DND-41 (cell line): ENCODE data around the gene PCDHB3.

Source experiments
- CTCF ChIP-seq: IDR thresholded peaks from 2 replicates; pipeline ENCODE4 v1.5.1; 2012; ENCODE audit warnings: borderline replicate concordance, low read length, moderate library complexity, mild to moderate bottlenecking; ENCODE audit not compliant: poor library complexity, severe bottlenecking; ENCODE audit errors: extremely low read depth
- EZH2 ChIP-seq: IDR thresholded peaks from 3 replicates; pipeline ENCODE4 v1.6.1; 2012; ENCODE audit warnings: borderline replicate concordance, low read depth, mild to moderate bottlenecking, moderate library complexity, low read length, inconsistent platforms; ENCODE audit not compliant: severe bottlenecking

- TF ChIP-seq CTCF (no peak), EZH2 (no peak)
These were observed 50.7 kb downstream of the PCDHB3 start for GRCh38 chr5:141150993-141151325.
